HepG2 (cell line): ENCODE results near the gene CFAP97. TPM values are rescaled to one million over a fixed set of nuclear protein-coding genes. Genes with fewer than 3 reads are reported as not detected.

Experiments used
- GABPA ChIP-seq, 2 experiments: IDR thresholded peaks; 2 replicates each; pipeline ENCODE4 v1.6.1; 2011 to 2016; ENCODE audit warnings: low read depth in 2 of 2, low read length in 1 of 2, missing biosample characterization in 1 of 2, missing genetic modification characterization in 1 of 2
- HNF4G ChIP-seq, 2 experiments: sonication (generic) in 1 of 2; formaldehyde crosslinking in 1 of 2; IDR thresholded peaks; 2 replicates each; pipeline versions ENCODE4 v1.4.0 to v1.6.1; 2011 to 2020; ENCODE audit warnings: borderline replicate concordance in 2 of 2, low read depth in 2 of 2, mild to moderate bottlenecking in 2 of 2, low read length in 1 of 2, missing genetic modification reagents in 1 of 2, moderate library complexity in 1 of 2
- KAT7 ChIP-seq: IDR thresholded peaks from 2 replicates; pipeline ENCODE4 v1.6.1; 2018; ENCODE audit warnings: borderline replicate concordance, missing compliant biosample characterization
- PHB2 ChIP-seq: fragments of 450-650 bp; IDR thresholded peaks from 2 replicates; pipeline ENCODE4 v1.6.1; 2018; ENCODE audit not compliant: partially characterized antibody
- TARDBP ChIP-seq: sonication (generic); formaldehyde crosslinking; IDR thresholded peaks from 2 replicates; pipeline ENCODE4 v1.8.0; 2022; ENCODE audit warnings: mild to moderate bottlenecking, missing genetic modification reagents
- U2AF1 ChIP-seq: fragments of 200-400 bp; formaldehyde crosslinking; optimal IDR thresholded peaks from 2 replicates; pipeline ENCODE3; 2017; ENCODE audit warnings: mild to moderate bottlenecking, low read depth, low read length
- ZBTB8A ChIP-seq: sonication (generic); formaldehyde crosslinking; IDR thresholded peaks from 2 replicates; pipeline ENCODE4 v1.4.0; 2020; ENCODE audit warnings: mild to moderate bottlenecking, low read depth, missing genetic modification reagents, borderline replicate concordance
- ZMYM3 ChIP-seq: sonication (generic); formaldehyde crosslinking; IDR thresholded peaks from 2 replicates; pipeline ENCODE4 v1.5.1; 2020; ENCODE audit warnings: mild to moderate bottlenecking, missing genetic modification reagents
- ZNF121 ChIP-seq: sonication (generic); formaldehyde crosslinking; IDR thresholded peaks from 2 replicates; pipeline ENCODE4 v1.5.0; 2020; ENCODE audit warnings: mild to moderate bottlenecking, missing genetic modification reagents
- ZNF383 ChIP-seq: sonication (generic); formaldehyde crosslinking; IDR thresholded peaks from 2 replicates; pipeline ENCODE4 v1.4.0; 2020; ENCODE audit warnings: missing genetic modification reagents, mild to moderate bottlenecking, borderline replicate concordance
- ZNF558 ChIP-seq: sonication (generic); formaldehyde crosslinking; IDR thresholded peaks from 2 replicates; pipeline ENCODE4 v1.9.0; 2022; ENCODE audit warnings: mild to moderate bottlenecking, missing genetic modification reagents, borderline replicate concordance
- ZNF7 ChIP-seq: IDR thresholded peaks from 2 replicates; pipeline ENCODE4 v1.6.1; 2016; ENCODE audit warnings: missing biosample characterization, missing genetic modification reagents
- ZNF781 ChIP-seq: sonication (generic); formaldehyde crosslinking; IDR thresholded peaks from 2 replicates; pipeline ENCODE4 v1.5.1; 2020; ENCODE audit warnings: borderline replicate concordance, mild to moderate bottlenecking, missing genetic modification reagents; ENCODE audit errors: not compliant biosample characterization
- polyA plus RNA-seq, 8 experiments: library from polyadenylated mRNA; depleted of rRNA in 3 of 8; stranded (reverse) in 7 of 8; unstranded in 1 of 8; fragments of >200 nt; fragmentation: Illumina TruSeq in 4 of 8; extraction: Trizol in 4 of 8; gene quantifications; 2 replicates each; pipeline versions ENCODE4 v1.2.1 to v1.2.3, GENCODE V29; 2011 to 2016; ENCODE audit warnings: low read depth in 4 of 8, missing spikeins in 1 of 8, mixed read lengths in 1 of 8; ENCODE audit not compliant: insufficient read depth in 1 of 8
- total RNA-seq, 5 experiments: library from RNA; depleted of rRNA; stranded (reverse); fragments of >200 nt; fragmentation: Illumina TruSeq; extraction: Trizol; gene quantifications; 2 replicates each; pipeline ENCODE4 v1.2.3, GENCODE V29; 2016; ENCODE audit warnings: low read depth in 1 of 5
- TF ChIP-seq, protein P1 (sequence below): sonication (generic); formaldehyde crosslinking; IDR thresholded peaks from 2 replicates; pipeline ENCODE4 v1.5.0; 2020; ENCODE audit warnings: missing genetic modification reagents
- TF ChIP-seq, protein P2 (sequence below): sonication (generic); formaldehyde crosslinking; IDR thresholded peaks from 2 replicates; pipeline ENCODE4 v1.8.1; 2023; ENCODE audit warnings: mild to moderate bottlenecking, missing genetic modification reagents, borderline replicate concordance
- TF ChIP-seq, protein P3 (sequence below): sonication (generic); formaldehyde crosslinking; conservative IDR thresholded peaks from 2 replicates; pipeline ENCODE4 v1.4.0; 2020; ENCODE audit warnings: missing genetic modification reagents
- TF ChIP-seq, protein P4 (sequence below): sonication (generic); formaldehyde crosslinking; IDR thresholded peaks from 2 replicates; pipeline ENCODE4 v1.5.1; 2020; ENCODE audit warnings: mild to moderate bottlenecking, missing genetic modification reagents, moderate library complexity
- TF ChIP-seq, protein P5 (sequence below): sonication (generic); formaldehyde crosslinking; IDR thresholded peaks from 2 replicates; pipeline ENCODE4 v1.8.0; 2022; ENCODE audit warnings: missing genetic modification reagents, mild to moderate bottlenecking, inconsistent platforms, borderline replicate concordance

CFAP97 gene
- total and polyA plus RNA-seq, 2 of the 13 experiments (the other 11 are each of a cell fraction or from before 2014, with no cell fraction given): 32.1 to 44.4 TPM

DNA sequence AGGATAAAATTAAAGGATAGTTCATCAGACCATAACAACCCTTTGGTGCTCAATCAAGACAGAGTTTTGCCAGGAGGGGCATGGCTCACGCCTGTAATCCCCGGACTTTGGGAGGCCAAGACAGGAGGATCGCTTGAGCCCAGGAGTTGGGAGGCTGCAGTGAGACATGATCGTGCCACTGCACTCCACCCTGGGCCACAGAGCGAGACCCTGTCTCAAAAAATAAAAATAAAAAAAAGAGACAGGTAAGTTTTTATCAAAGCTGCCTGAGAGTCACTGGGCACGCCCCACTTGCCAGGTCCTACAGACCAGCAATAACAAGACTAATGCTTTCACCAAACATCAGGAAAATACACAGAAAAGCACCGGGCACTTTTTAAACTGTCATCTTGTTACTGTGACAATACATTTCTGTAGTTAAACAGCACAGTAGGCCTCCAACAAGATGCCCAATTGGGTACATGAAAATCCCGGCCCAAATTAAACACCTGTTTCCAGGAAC is 765 bp downstream of the CFAP97 start (continued):
- TF ChIP-seq, protein P1, sequence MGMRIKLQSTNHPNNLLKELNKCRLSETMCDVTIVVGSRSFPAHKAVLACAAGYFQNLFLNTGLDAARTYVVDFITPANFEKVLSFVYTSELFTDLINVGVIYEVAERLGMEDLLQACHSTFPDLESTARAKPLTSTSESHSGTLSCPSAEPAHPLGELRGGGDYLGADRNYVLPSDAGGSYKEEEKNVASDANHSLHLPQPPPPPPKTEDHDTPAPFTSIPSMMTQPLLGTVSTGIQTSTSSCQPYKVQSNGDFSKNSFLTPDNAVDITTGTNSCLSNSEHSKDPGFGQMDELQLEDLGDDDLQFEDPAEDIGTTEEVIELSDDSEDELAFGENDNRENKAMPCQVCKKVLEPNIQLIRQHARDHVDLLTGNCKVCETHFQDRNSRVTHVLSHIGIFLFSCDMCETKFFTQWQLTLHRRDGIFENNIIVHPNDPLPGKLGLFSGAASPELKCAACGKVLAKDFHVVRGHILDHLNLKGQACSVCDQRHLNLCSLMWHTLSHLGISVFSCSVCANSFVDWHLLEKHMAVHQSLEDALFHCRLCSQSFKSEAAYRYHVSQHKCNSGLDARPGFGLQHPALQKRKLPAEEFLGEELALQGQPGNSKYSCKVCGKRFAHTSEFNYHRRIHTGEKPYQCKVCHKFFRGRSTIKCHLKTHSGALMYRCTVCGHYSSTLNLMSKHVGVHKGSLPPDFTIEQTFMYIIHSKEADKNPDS: no peak
- TF ChIP-seq ZNF558 (CRISPR knock-in tag): no peak
- TF ChIP-seq, protein P2, sequence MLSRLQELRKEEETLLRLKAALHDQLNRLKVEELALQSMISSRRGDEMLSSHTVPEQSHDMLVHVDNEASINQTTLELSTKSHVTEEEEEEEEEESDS (CRISPR knock-in tag): no peak
- no peak for TF ChIP-seq TARDBP (CRISPR knock-in tag)
- peak; percentile 70 for TF ChIP-seq ZNF121
- no peak for TF ChIP-seq KAT7 (CRISPR knock-in tag)
- TF ChIP-seq ZNF383 (CRISPR knock-in tag): no peak
- TF ChIP-seq, protein P3, sequence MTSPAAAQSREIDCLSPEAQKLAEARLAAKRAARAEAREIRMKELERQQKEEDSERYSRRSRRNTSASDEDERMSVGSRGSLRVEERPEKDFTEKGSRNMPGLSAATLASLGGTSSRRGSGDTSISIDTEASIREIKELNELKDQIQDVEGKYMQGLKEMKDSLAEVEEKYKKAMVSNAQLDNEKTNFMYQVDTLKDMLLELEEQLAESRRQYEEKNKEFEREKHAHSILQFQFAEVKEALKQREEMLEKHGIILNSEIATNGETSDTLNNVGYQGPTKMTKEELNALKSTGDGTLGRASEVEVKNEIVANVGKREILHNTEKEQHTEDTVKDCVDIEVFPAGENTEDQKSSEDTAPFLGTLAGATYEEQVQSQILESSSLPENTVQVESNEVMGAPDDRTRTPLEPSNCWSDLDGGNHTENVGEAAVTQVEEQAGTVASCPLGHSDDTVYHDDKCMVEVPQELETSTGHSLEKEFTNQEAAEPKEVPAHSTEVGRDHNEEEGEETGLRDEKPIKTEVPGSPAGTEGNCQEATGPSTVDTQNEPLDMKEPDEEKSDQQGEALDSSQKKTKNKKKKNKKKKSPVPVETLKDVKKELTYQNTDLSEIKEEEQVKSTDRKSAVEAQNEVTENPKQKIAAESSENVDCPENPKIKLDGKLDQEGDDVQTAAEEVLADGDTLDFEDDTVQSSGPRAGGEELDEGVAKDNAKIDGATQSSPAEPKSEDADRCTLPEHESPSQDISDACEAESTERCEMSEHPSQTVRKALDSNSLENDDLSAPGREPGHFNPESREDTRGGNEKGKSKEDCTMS (CRISPR knock-in tag): no peak
- TF ChIP-seq ZMYM3: 0 out of 2 replicates have a peak, but pooled peaks have one; percentile 13
- TF ChIP-seq, protein P4, sequence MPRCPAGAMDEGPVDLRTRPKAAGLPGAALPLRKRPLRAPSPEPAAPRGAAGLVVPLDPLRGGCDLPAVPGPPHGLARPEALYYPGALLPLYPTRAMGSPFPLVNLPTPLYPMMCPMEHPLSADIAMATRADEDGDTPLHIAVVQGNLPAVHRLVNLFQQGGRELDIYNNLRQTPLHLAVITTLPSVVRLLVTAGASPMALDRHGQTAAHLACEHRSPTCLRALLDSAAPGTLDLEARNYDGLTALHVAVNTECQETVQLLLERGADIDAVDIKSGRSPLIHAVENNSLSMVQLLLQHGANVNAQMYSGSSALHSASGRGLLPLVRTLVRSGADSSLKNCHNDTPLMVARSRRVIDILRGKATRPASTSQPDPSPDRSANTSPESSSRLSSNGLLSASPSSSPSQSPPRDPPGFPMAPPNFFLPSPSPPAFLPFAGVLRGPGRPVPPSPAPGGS (CRISPR knock-in tag): no peak
- no peak for TF ChIP-seq U2AF1
- TF ChIP-seq ZNF781 (CRISPR knock-in tag): no peak
- TF ChIP-seq PHB2: no peak
- no peak for TF ChIP-seq HNF4G (IDR thresholded peaks at IDR 0.05; ENCODE audit: borderline replicate concordance, low read depth, low read length)
- TF ChIP-seq HNF4G (CRISPR knock-in tag; IDR thresholded peaks at IDR 0.05; ENCODE audit: borderline replicate concordance, low read depth): no peak
- TF ChIP-seq GABPA (IDR thresholded peaks at IDR 0.05; ENCODE audit: low read depth, low read length): no peak
- TF ChIP-seq GABPA (CRISPR knock-in tag; IDR thresholded peaks at IDR 0.05; ENCODE audit: low read depth): 0 out of 2 replicates have a peak, but pooled peaks have one; percentile 10
- TF ChIP-seq, protein P5, sequence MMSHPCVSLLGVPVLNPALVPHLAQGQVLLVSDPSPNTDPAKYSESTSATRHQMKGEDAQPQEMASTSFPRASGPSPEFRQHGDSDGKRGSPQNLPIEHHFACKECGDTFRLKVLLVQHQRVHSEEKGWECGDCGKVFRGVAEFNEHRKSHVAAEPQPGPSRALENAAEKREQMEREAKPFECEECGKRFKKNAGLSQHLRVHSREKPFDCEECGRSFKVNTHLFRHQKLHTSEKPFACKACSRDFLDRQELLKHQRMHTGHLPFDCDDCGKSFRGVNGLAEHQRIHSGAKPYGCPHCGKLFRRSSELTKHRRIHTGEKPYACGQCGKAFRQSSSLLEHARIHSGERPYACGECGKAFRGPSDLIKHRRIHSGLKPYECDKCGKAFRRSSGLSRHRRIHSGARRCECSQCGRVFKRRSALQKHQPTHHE: 0 out of 2 replicates have a peak, but pooled peaks have one; percentile 9
- no peak for TF ChIP-seq ZBTB8A (CRISPR knock-in tag)
- TF ChIP-seq ZNF7 (CRISPR knock-in tag): no peak
